HFFc6 (cell line): ENCODE data around the gene TUBA8. TPM values are rescaled to one million over a fixed set of nuclear protein-coding genes. Genes with fewer than 3 reads are reported as not detected.
"Not testable (repeated sequence)": the region's sequence is repeated elsewhere in the genome, so short reads cannot be mapped to it uniquely, and the experiment has no call there.

Experiments
- DNase-seq: peaks from one replicate; pipeline ENCODE4 v3.0.0-alpha.2; 2018
- H3K27ac Mint-ChIP-seq: 2 replicates; pipeline ENCODE4 v1.8.0; 2020; ENCODE audit warnings: mild to moderate bottlenecking, mixed read lengths
- H3K27me3 Mint-ChIP-seq: 2 replicates; pipeline ENCODE4 v1.8.0; 2021; ENCODE audit warnings: mild to moderate bottlenecking, moderate library complexity, mixed read lengths; ENCODE audit not compliant: insufficient read depth
- H3K36me3 Mint-ChIP-seq: 2 replicates; pipeline ENCODE4 v1.8.0; 2021; ENCODE audit warnings: low read depth, mixed read lengths
- H3K4me1 Mint-ChIP-seq: 2 replicates; pipeline ENCODE4 v1.8.0; 2020; ENCODE audit warnings: low read depth, mixed read lengths
- H3K4me3 Mint-ChIP-seq: 2 replicates; pipeline ENCODE4 v1.8.0; 2020; ENCODE audit warnings: mild to moderate bottlenecking, moderate library complexity, mixed read lengths
- H3K9me3 Mint-ChIP-seq: 2 replicates; pipeline ENCODE4 v1.8.0; 2020; ENCODE audit warnings: mild to moderate bottlenecking, mixed read lengths
- total RNA-seq, 6 experiments: library from RNA; stranded (reverse); fragmentation: NEBNext Ultra II Directional; extraction: Animal tissue kit (Norgen Biotek cat#: 25700); gene quantifications; 2 replicates in 1 of 6; 3 replicates in 5 of 6; pipeline ENCODE4 v1.2.3, GENCODE V29; 2021
- TF ChIP-seq, protein P1 (sequence below): fragments of 200-600 bp; sonication (generic); IDR thresholded peaks from 2 replicates; pipeline ENCODE4 v1.5.0; 2021; ENCODE audit warnings: antibody characterized with exemption, mild to moderate bottlenecking

TUBA8 gene
- total RNA-seq, 6 experiments from 2014 or later = 0.14 to 0.43 (median 0.29) TPM

DNA sequence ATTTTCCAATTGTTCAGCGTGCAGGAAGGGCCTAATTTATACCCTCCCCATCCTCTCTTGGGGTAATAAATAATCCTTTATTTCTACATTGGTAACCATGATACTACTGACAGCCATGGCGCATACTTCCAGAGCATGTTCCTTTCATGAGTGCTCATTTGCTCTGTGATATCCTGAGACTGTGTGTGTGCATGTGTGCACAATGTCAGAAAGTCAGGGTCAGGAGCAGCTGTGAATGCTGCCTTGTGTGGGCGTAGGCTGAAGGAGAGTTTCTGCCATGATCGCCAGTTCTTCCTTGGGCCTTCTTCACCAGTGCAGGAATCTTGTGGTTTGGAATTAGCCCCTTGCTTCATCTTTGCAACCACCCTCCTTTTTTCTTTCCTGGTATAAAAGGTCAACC, 10.2 kb downstream of the TUBA8 start:
- Mint-ChIP-seq H3K4me3 (no peak overlapping the region), H3K27me3 (no peaks in the 10 kb centered on the region), H3K4me1 (no peaks in the 10 kb centered on the region), H3K36me3 (no peaks in the 10 kb centered on the region), H3K27ac (no peak overlapping the region), H3K9me3 (no peaks in the 10 kb centered on the region)
- TF ChIP-seq, protein P1, sequence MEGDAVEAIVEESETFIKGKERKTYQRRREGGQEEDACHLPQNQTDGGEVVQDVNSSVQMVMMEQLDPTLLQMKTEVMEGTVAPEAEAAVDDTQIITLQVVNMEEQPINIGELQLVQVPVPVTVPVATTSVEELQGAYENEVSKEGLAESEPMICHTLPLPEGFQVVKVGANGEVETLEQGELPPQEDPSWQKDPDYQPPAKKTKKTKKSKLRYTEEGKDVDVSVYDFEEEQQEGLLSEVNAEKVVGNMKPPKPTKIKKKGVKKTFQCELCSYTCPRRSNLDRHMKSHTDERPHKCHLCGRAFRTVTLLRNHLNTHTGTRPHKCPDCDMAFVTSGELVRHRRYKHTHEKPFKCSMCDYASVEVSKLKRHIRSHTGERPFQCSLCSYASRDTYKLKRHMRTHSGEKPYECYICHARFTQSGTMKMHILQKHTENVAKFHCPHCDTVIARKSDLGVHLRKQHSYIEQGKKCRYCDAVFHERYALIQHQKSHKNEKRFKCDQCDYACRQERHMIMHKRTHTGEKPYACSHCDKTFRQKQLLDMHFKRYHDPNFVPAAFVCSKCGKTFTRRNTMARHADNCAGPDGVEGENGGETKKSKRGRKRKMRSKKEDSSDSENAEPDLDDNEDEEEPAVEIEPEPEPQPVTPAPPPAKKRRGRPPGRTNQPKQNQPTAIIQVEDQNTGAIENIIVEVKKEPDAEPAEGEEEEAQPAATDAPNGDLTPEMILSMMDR = no peak
- no peak for DNase-seq

DNA sequence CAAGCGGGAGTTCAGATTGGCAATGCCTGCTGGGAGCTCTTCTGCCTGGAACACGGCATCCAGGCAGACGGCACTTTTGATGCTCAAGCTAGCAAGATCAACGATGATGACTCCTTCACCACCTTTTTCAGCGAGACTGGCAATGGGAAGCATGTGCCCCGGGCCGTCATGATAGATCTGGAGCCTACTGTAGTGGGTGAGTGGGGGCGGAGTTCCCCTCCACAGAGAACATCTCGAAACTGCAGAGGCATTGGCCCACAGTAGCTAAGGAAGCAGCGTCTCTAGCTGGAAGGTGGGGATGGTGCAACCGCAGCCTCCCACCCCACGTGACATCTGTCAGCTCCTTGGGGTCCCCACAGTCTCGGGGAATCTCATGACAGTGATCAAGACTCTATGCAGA, 10.9 kb downstream of the TUBA8 start:
- DNase-seq = no peak
- H3K4me3 Mint-ChIP-seq = no peak overlapping the region
- H3K27ac Mint-ChIP-seq = no peak overlapping the region
- H3K27me3 Mint-ChIP-seq = no peaks in the 10 kb centered on the region
- H3K4me1 Mint-ChIP-seq = no peaks in the 10 kb centered on the region
- TF ChIP-seq, protein P1 = no peak
- no peaks in the 10 kb centered on the region for H3K9me3 Mint-ChIP-seq
- H3K36me3 Mint-ChIP-seq = peaks cover 4% of the 10 kb centered on the region; the same call in 1 of the 2 replicates

DNA sequence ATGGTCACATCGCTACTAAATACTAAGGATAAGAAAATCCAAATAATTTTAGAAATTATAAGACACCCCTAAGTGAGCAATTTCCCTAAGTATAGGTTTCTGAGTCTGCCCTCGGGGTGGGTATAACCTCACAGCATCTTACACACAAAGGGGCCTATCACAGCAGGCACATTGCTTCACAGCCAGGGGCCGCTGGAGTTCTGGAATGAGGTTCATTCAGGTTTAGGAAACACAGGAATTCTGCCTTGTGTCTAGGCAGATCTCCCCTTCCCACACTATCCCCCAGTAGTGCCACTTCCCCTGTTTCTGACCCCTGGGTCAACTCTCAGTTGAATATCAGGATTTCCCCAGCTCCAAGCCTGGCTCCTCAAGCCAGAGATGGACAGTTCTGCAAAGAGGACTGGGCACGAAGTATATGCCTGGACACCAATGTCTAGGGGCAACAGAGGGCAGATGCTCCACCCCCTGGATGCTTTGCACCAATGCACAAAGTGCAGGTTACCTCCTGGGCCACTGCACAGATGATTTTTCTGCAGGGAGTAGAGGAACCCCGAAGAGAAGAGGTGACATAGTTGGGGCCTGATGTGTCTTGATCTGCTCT, 11.4 kb downstream of the TUBA8 start:
- no peak overlapping the region for H3K4me3 Mint-ChIP-seq
- no peaks in the 10 kb centered on the region for H3K4me1 Mint-ChIP-seq
- H3K9me3 Mint-ChIP-seq = no peaks in the 10 kb centered on the region
- peaks cover 8% of the 10 kb centered on the region; the same call in 1 of the 2 replicates for H3K36me3 Mint-ChIP-seq
- TF ChIP-seq, protein P1 = no peak; the same call in 1 of the 2 replicates
- no peak for DNase-seq
- H3K27ac Mint-ChIP-seq = no peak overlapping the region
- no peaks in the 10 kb centered on the region for H3K27me3 Mint-ChIP-seq

DNA sequence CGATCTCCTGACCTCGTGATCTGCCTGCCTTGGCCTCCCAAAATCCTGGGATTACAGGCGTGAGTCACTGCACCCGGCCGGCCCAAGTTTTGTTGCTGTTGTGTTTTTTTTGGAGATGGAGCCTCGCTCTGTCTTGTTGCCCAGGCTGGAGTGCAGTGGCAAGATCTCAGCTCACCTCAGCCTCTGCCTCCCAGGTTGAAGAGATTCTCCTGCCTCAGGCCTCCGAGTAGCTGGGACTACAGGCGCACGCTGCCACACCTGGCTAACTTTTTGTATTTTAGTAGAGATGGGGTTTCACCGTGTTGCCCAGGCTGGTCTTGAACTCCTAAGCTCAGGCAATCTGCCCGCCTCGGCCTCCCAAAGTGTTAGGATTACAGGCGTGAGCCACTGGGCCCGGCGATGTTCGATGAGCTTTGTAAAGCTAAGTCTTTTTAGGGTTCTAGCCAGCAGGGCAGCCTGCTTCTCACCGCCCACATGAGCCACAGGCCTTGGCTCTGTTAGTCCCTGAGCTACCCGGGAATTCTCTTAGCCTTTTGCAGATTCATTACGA, 12.9 kb downstream of the TUBA8 start:
- DNase-seq, H3K27me3 Mint-ChIP-seq, H3K36me3 Mint-ChIP-seq, H3K27ac Mint-ChIP-seq, H3K4me3 Mint-ChIP-seq, H3K9me3 Mint-ChIP-seq, H3K4me1 Mint-ChIP-seq: not testable (repeated sequence)

DNA sequence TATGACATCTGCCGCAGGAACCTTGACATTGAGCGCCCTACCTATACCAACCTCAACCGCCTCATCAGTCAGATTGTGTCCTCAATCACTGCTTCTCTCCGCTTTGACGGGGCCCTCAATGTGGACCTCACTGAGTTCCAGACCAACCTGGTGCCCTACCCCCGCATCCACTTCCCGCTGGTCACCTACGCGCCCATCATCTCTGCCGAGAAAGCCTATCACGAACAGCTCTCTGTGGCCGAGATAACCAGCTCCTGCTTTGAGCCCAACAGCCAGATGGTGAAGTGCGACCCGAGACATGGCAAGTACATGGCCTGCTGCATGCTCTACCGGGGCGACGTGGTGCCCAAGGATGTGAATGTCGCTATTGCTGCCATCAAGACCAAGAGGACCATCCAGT, 16.0 kb downstream of the TUBA8 start:
- H3K36me3 Mint-ChIP-seq = peaks cover 8% of the 10 kb centered on the region; the same call in 1 of the 2 replicates
- no peak overlapping the region for H3K27ac Mint-ChIP-seq
- H3K4me1 Mint-ChIP-seq = no peaks in the 10 kb centered on the region

DNA sequence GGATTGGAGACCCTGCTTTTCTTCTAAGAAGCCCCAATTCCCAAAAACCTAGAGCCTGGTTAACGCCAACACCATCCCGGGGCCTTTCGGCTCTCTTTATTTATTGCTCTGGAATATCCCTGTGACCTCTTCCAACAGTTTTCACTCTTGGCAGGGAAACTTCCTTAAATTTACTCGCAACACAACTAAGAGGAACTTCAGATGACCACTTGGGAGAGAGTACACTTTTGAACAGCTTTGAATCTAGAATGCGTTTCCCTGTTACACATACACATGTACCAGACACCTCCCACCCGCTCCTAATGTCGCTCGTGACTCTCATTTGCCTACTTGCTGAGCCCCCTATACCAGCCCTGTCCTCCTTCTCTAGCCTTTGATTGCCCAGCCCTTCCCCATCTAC, 19.4 kb downstream of the TUBA8 start:
- Mint-ChIP-seq H3K36me3 (peaks cover 8% of the 10 kb centered on the region; the same call in 1 of the 2 replicates), H3K9me3 (no peaks in the 10 kb centered on the region), H3K27me3 (peaks cover 3% of the 10 kb centered on the region), H3K4me1 (no peaks in the 10 kb centered on the region), H3K27ac (no peak overlapping the region), H3K4me3 (no peak overlapping the region)
- no peak for DNase-seq
- TF ChIP-seq, protein P1 = no peak

More for the DNA sequence above, 16.0 kb downstream of the TUBA8 start:
- DNase-seq = no peak
- H3K9me3 Mint-ChIP-seq = no peaks in the 10 kb centered on the region
- no peak overlapping the region for H3K4me3 Mint-ChIP-seq
- H3K27me3 Mint-ChIP-seq = no peaks in the 10 kb centered on the region; the same call in 1 of the 2 replicates
- TF ChIP-seq, protein P1 = no peak
